Mesodermal cell (in vitro differentiated cells): Measurements from ENCODE around the gene SLC6A7.

Experiments
- H3K27ac ChIP-seq: 2 replicates; pipeline ENCODE4 v1.7.0; 2013; ENCODE audit warnings: mild to moderate bottlenecking, low read depth, low read length, moderate library complexity; ENCODE audit not compliant: severe bottlenecking
- H3K36me3 ChIP-seq: 2 replicates; pipeline ENCODE4 v1.7.1; 2013; ENCODE audit warnings: mild to moderate bottlenecking, low read length, moderate library complexity; ENCODE audit not compliant: control insufficient read depth, insufficient read depth
- H3K4me1 ChIP-seq: one replicate; pipeline ENCODE4 v1.7.1; 2013; ENCODE audit warnings: mild to moderate bottlenecking, low read length; ENCODE audit not compliant: insufficient read depth, control insufficient read depth, poor library complexity, severe bottlenecking
- H3K4me3 ChIP-seq: 2 replicates; pipeline ENCODE4 v1.7.0; 2013; ENCODE audit warnings: low read length, control low read depth, mild to moderate bottlenecking; ENCODE audit not compliant: insufficient read depth, poor library complexity, severe bottlenecking; ENCODE audit errors: extremely low read depth
- H3K9me3 ChIP-seq: 2 replicates; pipeline ENCODE4 v1.7.1; 2013; ENCODE audit warnings: mild to moderate bottlenecking, low read length, moderate library complexity; ENCODE audit not compliant: control insufficient read depth
- WGBS, 2 experiments: methylation state at CpG; one replicate each; pipeline ENCODE4 v1.1.5; 2013; ENCODE audit warnings: missing lambda C conversion rate in 2 of 2; ENCODE audit not compliant: insufficient coverage in 2 of 2; 5-methylcytosine and 5-hydroxymethylcytosine counted together

Gene SLC6A7

DNA sequence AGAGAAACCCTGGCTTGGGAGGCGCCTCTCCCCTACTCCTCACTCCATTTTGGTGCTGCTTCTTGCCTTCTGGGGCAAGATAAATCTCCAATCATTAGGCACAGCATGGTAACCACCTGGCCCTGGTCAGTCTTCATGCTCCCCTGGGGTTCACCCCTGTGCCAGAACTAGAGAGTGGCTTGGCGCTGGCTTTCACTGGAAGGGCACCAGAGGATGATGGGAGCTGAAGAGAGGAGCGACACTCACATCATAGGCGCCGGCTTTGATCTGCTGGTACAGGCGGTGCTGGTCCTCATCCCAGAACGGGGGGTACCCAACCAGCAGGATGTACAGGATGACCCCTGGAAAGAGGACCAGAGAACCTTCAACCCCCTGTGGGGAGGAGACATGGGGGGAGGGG, 61.6 kb downstream of the SLC6A7 start:
- no peaks in the 10 kb centered on the region for H3K36me3 ChIP-seq
- H3K9me3 ChIP-seq: no peaks in the 10 kb centered on the region
- WGBS, 2 experiments: 79 to 90% methylated on average over 4 to 6 of the region's 7 CpGs
- H3K4me3 ChIP-seq: no peak overlapping the region
- H3K4me1 ChIP-seq: peaks cover 11% of the 10 kb centered on the region
- no peak overlapping the region for H3K27ac ChIP-seq

DNA sequence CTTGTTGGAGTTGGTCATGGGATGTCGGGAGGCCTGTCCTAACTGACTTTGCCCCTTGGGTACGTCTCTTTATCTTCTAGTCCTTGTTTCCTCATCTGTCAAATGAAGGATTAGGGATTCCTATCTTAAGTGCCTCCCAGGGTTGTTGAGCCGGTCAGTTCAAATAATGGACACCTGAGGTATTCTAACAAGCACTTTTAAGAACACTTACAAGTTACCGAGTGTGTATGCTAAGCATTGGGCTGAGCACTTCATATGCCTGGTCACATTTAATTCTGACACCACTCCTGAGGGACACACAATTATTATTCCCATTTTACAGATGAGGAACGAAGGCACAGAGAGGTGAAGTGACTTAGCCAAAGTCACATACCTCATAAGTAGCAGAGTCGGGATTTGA, 62.6 kb downstream of the SLC6A7 start:
- Histone ChIP-seq H3K27ac (no peak overlapping the region), H3K4me1 (peaks cover 11% of the 10 kb centered on the region), H3K9me3 (no peaks in the 10 kb centered on the region), H3K4me3 (no peak overlapping the region), H3K36me3 (no peaks in the 10 kb centered on the region)
- 88 to 97% methylated on average over 5 to 6 of the region's 6 CpGs for WGBS, 2 experiments

DNA sequence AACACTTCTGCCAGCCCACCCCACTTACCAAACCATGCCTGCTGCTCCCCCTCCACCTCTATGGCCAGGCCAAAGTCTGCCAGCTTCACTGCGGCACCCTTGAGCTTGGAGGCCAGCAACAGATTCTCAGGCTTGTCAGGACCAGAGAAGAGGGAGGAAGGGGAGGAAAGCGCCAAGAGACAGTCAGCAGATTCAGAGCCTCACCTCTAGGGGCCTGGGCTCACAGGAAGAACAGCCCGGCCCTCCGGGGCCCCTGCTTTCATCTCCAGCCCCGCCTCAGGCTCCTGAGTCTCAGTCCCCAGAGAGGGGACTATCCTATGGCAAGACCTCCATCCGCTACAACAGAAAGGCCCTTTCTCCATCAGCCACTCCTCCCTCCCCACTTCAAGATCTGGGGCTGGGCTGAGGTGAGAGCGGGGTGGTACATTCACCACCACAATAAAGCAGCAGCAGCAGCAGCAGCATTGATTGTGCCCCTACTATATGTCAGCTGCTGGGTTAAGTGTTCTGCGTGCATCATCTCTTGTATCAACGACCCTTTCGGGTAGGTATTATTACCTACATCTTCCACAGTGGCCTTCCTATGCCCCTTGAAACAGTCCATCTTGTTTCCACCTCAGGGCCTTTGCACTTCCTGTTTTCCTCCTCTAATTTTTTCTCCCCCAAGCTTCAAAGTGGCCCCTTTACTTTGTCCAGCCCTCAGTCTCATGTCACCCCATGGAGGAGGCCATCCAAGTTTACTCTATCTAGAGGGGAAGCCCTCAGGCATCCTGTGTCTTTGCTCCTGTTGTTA, 63.8 kb downstream of the SLC6A7 start:
- peaks cover 11% of the 10 kb centered on the region for H3K4me1 ChIP-seq
- no peaks in the 10 kb centered on the region for H3K9me3 ChIP-seq
- H3K27ac ChIP-seq: no peak overlapping the region
- no peaks in the 10 kb centered on the region for H3K36me3 ChIP-seq
- 63 to 73% methylated on average over 8 to 9 of the region's 10 CpGs for WGBS, 2 experiments
- no peak overlapping the region for H3K4me3 ChIP-seq

DNA sequence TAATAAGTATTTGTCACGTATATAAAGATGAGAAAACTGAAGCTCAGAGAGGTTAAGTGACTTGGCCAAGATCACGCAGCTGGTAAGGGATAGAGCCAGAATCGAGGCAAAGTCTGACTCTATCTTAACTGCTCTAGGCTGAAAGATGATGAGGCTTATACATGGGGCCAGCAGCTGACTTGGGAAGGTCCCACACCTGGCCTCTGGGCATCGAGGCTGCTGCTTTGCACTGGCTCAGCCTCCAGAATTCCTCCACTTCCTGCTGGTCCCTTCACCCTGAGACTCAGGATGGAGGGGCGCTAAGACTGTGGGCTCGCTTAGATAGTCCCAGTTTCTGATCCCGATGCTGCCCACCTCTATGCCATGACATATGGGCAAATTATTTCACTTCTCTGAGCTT, 64.5 kb downstream of the SLC6A7 start:
- WGBS, 2 experiments: 93 to 98% methylated on average over 6 to 7 of the region's 7 CpGs

DNA sequence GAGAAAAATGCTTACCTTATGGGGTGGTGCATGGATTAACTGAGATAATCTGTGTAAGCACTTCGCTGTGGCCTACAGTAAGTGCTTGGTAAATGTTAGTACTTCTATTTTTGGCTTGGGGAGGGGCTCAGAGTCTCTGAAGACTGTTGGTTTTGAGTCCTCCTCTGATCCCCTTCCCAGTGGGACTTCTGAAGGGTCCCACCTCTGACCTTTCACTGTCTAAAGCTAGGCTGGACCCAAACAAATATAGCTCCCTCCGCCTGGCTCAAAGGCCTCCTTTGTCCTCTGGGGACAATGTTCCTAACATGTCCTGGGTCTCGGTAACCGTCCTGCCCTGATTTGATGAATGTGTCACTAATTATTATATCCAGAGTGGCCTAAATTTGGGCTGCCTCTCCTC, 64.9 kb downstream of the SLC6A7 start:
- no peaks in the 10 kb centered on the region for H3K36me3 ChIP-seq
- peak overlapping the region; percentile 24 for H3K27ac ChIP-seq
- no peak overlapping the region for H3K4me3 ChIP-seq
- H3K4me1 ChIP-seq: peaks cover 11% of the 10 kb centered on the region
- 63 to 86% methylated on average over 1 to 2 of the region's 4 CpGs for WGBS, 2 experiments
- H3K9me3 ChIP-seq: no peaks in the 10 kb centered on the region

More for the DNA sequence above, 64.5 kb downstream of the SLC6A7 start:
- H3K36me3 ChIP-seq: no peaks in the 10 kb centered on the region
- no peaks in the 10 kb centered on the region for H3K9me3 ChIP-seq
- H3K4me1 ChIP-seq: peaks cover 11% of the 10 kb centered on the region
- H3K4me3 ChIP-seq: no peak overlapping the region
- H3K27ac ChIP-seq: no peak overlapping the region

DNA sequence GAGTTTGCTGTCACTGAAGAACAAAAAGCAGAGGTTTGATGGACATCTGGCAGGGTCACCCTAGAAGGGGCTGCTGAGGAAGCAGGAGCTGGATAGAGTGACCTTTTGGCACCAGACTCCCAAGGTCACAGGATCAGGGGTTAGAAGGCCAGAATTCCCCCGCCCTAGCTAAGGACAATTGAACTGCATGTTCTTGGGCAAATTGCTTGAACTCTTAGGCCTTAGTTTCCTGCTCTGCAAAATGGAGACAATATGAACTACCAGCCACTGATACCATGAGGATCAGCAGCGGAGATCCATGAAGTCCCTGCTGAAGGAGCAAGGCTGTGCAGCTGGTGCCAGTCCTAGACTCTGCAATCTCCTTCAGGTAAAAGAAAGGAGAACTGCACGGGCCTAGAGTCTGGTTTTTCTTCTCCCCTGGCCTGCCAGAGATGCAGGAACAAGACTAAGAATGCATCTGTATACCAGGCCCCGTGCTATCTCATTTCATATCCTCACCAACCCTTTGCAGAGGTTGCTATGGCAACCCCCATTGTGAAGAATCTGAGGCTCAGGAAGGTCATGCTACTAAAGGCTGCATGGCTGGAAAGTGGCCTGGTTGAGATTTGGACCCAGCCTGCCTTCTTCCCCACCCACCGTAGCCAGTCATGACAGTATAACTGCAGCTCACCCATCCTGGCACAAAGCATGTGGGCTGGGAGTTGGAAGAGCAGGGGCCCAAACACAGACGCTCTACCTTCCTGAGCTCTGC, 66.0 kb downstream of the SLC6A7 start:
- Histone ChIP-seq H3K36me3 (no peaks in the 10 kb centered on the region), H3K4me3 (no peak overlapping the region), H3K27ac (peak overlapping the region; percentile 29), H3K9me3 (no peaks in the 10 kb centered on the region), H3K4me1 (peaks cover 16% of the 10 kb centered on the region)
- WGBS, 2 experiments: 83 to 100% methylated on average over 2 to 4 of the region's 6 CpGs

DNA sequence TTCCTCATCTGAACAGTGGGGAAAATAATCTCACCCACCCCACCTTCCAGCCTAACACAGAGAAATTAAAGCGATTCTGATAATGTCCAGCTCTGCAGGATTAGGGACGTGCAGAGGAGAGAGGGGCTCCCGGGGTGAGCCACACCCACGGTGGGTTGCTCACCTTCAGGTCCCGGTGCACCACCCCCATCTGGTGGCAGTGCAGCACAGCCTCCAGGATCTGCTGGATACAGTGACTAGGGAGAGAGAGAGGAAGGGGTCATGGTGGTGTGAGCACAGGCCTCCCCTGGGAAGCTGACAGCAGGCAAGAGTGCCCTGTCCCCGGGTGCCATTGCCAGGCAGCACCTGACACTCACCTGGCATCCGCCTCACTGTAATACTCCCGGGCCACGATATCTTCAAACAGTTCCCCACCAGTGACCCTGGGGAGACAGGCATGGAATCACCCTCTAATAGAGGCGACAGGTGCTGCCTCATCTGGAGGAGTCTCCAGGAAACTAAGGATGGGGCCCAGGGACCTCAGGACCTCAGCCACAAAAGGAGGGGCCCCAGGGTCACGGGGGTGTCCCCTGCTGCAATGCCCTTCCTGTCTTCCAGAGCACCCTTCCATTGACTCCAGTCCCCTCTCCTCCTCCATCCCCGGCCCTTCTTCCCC, 66.7 kb downstream of the SLC6A7 start:
- no peak overlapping the region for H3K4me3 ChIP-seq
- WGBS, 2 experiments: 58 to 61% methylated on average over 7 to 10 of the region's 12 CpGs
- H3K9me3 ChIP-seq: no peaks in the 10 kb centered on the region
- H3K36me3 ChIP-seq: no peaks in the 10 kb centered on the region
- peak overlapping the region; percentile 29 for H3K27ac ChIP-seq
- H3K4me1 ChIP-seq: peaks cover 23% of the 10 kb centered on the region

DNA sequence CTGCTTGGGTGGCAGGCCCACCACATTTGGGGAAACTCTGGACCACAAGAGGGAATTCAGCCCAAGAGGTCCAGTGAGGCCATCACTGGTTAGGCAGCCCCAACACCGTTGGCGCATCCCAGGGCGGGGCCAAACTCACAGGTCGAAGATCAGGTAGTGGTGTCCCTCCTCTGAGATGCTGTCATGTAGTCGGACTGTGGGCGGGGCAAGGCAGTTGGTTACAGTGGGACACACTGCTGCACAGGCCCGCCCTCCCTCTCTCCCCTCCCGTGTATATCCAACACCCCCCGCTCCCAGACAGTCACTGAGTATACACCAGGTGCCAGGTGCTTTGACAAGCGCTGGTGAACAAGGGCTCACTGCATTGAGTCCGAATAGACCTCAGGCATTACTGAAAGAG, 67.6 kb downstream of the SLC6A7 start:
- Histone ChIP-seq H3K4me3 (no peak overlapping the region), H3K4me1 (peaks cover 28% of the 10 kb centered on the region), H3K27ac (no peak overlapping the region), H3K36me3 (no peaks in the 10 kb centered on the region), H3K9me3 (no peaks in the 10 kb centered on the region)
- WGBS, 2 experiments: 90 to 94% methylated on average over 10 to 11 of the region's 11 CpGs

DNA sequence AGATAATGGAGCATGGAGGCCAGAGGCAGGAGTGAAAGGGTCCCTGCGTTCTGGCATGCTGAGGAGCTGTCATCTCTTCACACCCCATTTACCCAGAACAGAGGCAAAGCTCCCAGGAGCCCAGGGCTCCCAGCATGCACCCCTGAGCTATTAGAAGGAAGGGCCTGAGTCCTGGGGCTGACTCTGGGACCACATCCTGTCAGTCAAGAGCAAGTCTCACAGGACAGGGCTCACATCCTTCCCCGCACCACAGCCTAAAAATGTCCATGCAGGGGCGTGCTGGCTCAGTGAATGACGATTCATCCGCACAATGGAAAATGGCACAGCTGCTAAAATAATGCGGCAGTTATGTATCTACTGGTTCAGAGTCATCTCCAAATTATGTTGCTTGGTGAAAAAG, 68.3 kb downstream of the SLC6A7 start:
- 86% methylated on average over 6 of the region's 6 CpGs for WGBS, 2 experiments
- Histone ChIP-seq H3K36me3 (no peaks in the 10 kb centered on the region), H3K27ac (no peak overlapping the region), H3K4me1 (peaks cover 28% of the 10 kb centered on the region), H3K4me3 (no peak overlapping the region), H3K9me3 (no peaks in the 10 kb centered on the region)
